Right atrium auricular region (tissue), 2 donors: Measurements from ENCODE around the gene ZBTB7C. TPM values are rescaled to one million over a fixed set of nuclear protein-coding genes. Genes with fewer than 3 reads are reported as not detected.

Experiments used
- DNase-seq: peaks from one replicate; pipeline ENCODE4 v3.0.0-alpha.2; 2019; ENCODE audit warnings: low spot score
- H3K27ac ChIP-seq, 2 donors: fragments of 200-600 bp; sonication (generic); 1 replicate in 1 of 2; 2 replicates in 1 of 2; pipeline ENCODE4 v1.5.1; 2016 to 2019
- H3K27me3 ChIP-seq, 2 donors: fragments of 200-600 bp; sonication (generic); one replicate each; pipeline versions ENCODE4 v1.5.1 to v1.6.0; 2017 to 2019
- H3K36me3 ChIP-seq: fragments of 200-600 bp; sonication (generic); one replicate; pipeline ENCODE4 v1.5.1; 2016
- H3K4me1 ChIP-seq, 2 donors: fragments of 200-600 bp; sonication (generic); one replicate each; pipeline versions ENCODE4 v1.5.1 to v1.6.0; 2017 to 2019
- H3K4me3 ChIP-seq, 2 donors: fragments of 200-600 bp; sonication (generic); 1 replicate in 1 of 2; 2 replicates in 1 of 2; pipeline ENCODE4 v1.5.1; 2017 to 2019; ENCODE audit warnings: mild to moderate bottlenecking in 1 of 2, moderate library complexity in 1 of 2
- H3K9me3 ChIP-seq, 2 donors: fragments of 200-600 bp; sonication (generic); one replicate each; pipeline ENCODE4 v1.5.1; 2019
- total RNA-seq, 2 donors: library from RNA; depleted of rRNA; stranded (reverse); fragments of >200 nt; gene quantifications; one replicate each; pipeline ENCODE4 v1.1.0, GENCODE V29; 2016
- TF ChIP-seq, protein P1 (sequence below), 2 donors: fragments of 200-600 bp; sonication (generic); IDR thresholded peaks; one replicate each; pipeline ENCODE4 v1.5.1; 2019; ENCODE audit warnings: antibody characterized with exemption in 2 of 2

ZBTB7C gene
- total RNA-seq, 2 donors from 2014 or later: 1.8 to 7.7 TPM

DNA sequence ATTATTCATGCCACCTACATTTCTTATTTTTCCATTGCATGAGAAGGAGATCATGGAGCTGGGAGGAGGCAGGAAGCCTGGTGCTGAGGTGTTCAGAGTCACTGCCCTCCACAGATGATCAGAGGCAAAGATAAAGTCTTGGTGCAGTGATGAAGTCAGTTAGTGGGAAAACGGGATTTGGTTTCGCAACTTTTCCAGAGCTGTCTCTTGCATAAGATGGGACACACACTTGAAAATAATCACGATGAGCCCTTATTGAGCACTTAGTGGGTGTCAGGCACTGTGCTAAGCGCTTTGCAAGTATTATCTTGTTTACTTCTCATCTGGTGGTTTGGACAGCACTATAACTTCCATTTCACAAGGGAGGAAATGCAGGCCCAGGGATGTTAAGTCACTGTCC is 256.6 kb downstream of the ZBTB7C start:
- no peak for DNase-seq
- no peaks in the 10 kb centered on the region for H3K27me3 ChIP-seq
- H3K4me3 ChIP-seq: no peak overlapping the region
- no peak overlapping the region for H3K27ac ChIP-seq
- no peaks in the 10 kb centered on the region for H3K4me1 ChIP-seq
- H3K36me3 ChIP-seq: no peaks in the 10 kb centered on the region
- H3K9me3 ChIP-seq: no peaks in the 10 kb centered on the region
- TF ChIP-seq, protein P1, sequence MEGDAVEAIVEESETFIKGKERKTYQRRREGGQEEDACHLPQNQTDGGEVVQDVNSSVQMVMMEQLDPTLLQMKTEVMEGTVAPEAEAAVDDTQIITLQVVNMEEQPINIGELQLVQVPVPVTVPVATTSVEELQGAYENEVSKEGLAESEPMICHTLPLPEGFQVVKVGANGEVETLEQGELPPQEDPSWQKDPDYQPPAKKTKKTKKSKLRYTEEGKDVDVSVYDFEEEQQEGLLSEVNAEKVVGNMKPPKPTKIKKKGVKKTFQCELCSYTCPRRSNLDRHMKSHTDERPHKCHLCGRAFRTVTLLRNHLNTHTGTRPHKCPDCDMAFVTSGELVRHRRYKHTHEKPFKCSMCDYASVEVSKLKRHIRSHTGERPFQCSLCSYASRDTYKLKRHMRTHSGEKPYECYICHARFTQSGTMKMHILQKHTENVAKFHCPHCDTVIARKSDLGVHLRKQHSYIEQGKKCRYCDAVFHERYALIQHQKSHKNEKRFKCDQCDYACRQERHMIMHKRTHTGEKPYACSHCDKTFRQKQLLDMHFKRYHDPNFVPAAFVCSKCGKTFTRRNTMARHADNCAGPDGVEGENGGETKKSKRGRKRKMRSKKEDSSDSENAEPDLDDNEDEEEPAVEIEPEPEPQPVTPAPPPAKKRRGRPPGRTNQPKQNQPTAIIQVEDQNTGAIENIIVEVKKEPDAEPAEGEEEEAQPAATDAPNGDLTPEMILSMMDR (IDR thresholded peaks at IDR 0.05): no peak

DNA sequence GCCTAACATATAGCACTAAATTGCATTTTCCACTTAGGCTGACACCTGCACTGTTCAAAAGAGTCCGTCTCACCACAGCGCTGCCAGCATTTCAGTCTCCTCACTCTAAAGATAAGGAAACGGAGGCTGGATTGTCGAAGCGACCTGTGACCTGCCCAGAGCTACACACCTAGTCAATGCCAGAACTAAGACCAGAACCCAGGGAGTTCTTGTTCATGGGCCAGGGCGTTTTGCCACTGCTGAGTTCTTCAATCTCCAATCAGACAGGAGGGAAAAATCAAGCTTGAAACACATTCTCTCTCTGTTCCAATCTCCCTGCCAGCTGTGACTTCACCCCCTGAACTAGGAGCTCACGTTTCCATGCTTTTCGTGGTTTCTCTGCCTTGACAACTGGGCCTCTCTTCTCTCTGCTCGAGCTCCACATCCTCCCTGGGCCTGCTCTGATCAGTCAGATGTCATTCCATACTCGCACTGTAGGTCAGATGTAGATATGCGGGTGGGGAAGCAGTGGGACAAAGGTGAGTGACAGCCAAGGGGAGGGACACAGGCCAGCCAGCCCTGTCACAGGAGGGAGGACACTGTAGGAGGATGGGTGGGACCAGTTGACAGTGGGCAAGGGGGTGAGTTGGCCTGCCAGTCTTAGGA is 257.6 kb downstream of the ZBTB7C start:
- H3K27ac ChIP-seq: no peak overlapping the region
- no peaks in the 10 kb centered on the region for H3K36me3 ChIP-seq
- TF ChIP-seq, protein P1 (IDR thresholded peaks at IDR 0.05): no peak
- DNase-seq: no peak
- no peaks in the 10 kb centered on the region for H3K27me3 ChIP-seq
- no peaks in the 10 kb centered on the region for H3K9me3 ChIP-seq
- no peak overlapping the region for H3K4me3 ChIP-seq
- no peaks in the 10 kb centered on the region for H3K4me1 ChIP-seq

DNA sequence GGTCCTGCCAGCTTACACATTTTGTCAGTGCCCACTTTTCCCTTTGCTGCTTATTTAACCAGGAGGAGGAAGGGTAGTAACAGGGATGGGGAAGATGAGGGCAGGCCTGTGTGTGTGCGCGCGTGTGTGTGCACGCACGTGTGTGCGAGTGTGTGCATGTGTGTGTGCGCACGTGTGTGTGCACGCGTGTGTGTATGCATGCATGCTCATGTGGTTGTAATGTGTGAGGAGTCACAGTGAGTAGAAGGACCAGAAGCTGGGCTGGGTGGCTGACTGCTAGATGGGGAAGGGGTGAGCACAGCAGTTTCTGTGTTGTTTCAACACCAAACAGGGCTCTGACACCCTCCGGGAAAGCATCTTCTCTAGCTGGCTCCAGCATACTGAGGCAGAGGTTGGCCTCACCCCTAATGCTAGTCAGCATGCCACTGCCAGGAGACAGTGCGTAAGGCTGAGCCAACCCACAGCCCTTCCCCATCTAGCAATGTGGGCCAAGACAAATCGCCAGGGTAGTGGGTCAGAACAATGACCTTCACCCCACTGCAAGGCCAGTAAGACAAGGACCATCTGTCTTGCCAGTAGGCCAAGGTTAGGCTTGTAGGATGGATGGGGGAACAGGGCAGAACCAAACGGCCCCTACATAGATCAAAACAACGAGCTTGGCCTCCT is 260.0 kb downstream of the ZBTB7C start:
- TF ChIP-seq, protein P1 (IDR thresholded peaks at IDR 0.05): no peak
- Histone ChIP-seq H3K4me3 (no peak overlapping the region), H3K9me3 (no peaks in the 10 kb centered on the region), H3K27ac (no peak overlapping the region), H3K4me1 (no peaks in the 10 kb centered on the region), H3K36me3 (no peaks in the 10 kb centered on the region), H3K27me3 (no peaks in the 10 kb centered on the region)
- no peak for DNase-seq

DNA sequence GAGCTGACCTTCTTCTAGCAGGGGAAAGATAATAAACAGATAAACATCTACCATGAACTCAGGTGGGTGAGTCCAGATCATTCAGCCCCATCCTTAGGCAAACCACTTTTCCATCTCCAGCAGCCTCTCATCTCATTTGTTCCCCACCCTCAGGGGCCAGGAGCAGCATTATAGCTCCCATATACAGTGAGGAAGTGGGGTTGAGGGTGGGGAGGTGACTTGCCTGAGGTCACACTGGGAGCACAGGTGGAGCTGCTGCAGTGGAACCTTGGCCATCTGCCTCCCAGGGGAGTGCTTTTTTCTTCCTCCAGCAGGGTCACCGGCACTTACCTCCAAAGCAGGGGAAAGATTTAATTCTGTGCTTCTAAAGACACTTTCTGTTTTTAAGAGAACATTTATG is 266.2 kb downstream of the ZBTB7C start:
- Histone ChIP-seq H3K36me3 (no peaks in the 10 kb centered on the region), H3K9me3 (no peaks in the 10 kb centered on the region), H3K27me3 (no peaks in the 10 kb centered on the region), H3K27ac (no peak overlapping the region), H3K4me1 (peaks cover 0 to 35% of the 10 kb centered on the region in 2 donors), H3K4me3 (no peak overlapping the region)
- DNase-seq: no peak
- TF ChIP-seq, protein P1 (IDR thresholded peaks at IDR 0.05): no peak

DNA sequence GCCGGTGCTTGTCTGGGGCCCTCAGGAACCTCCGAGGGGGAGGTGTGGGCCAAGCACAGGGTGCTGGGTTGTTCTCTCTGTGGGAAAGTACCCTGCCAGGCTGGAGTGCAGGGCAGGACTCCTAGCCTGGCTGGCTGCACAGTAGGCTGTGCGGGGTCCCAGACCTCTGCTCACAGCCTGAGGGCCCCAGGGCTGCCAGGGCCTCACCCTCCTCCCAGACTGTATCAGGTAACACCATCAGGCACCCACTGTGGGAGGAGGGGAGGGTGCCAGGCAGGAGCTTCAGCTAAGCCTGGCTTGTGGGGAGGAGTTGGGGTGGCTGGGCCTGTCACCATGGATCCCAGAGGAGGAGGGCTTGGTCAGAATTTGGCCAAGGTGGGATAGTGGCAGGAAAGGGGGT is 266.8 kb downstream of the ZBTB7C start:
- Histone ChIP-seq H3K4me1 (peaks cover 0 to 35% of the 10 kb centered on the region in 2 donors), H3K36me3 (no peaks in the 10 kb centered on the region), H3K9me3 (no peaks in the 10 kb centered on the region), H3K4me3 (no peak overlapping the region), H3K27me3 (no peaks in the 10 kb centered on the region), H3K27ac (no peak overlapping the region)
- TF ChIP-seq, protein P1 (IDR thresholded peaks at IDR 0.05): no peak
- DNase-seq: no peak
